IMR-90 (cell line): Measurements from ENCODE around the gene SRBD1. TPM values are rescaled to one million over a fixed set of nuclear protein-coding genes. Genes with fewer than 3 reads are reported as not detected.

Experiments
- ATAC-seq: fragments of 200-7000 bp; cut with Tn5 transposase; 2 replicates; pipeline ENCODE4 v1.9.1; 2020; ENCODE audit warnings: low read depth, mild to moderate bottlenecking, moderate library complexity
- BruUV-seq: library from RNA; stranded (reverse); fragments of 400-500 nt; replicated peaks from 2 replicates; lab custom pipeline; 2021; lab: Mats Ljungman, UMichigan
- CTCF ChIA-PET: fragments of 300-600 bp; formaldehyde crosslinking; extraction: SDS; loops from one replicate; lab custom pipeline; 2021; ENCODE audit warnings: antibody characterized with exemption; lab: Yijun Ruan, JAX
- POLR2A ChIA-PET: fragments of 300-600 bp; sonication (Branson Sonifier 250); formaldehyde crosslinking; loops from one replicate; lab custom pipeline; 2022; ENCODE audit warnings: antibody characterized with exemption; ENCODE audit not compliant: unreplicated experiment; lab: Charles Lee
- DNase-seq: peaks from one replicate; pipeline ENCODE4 v3.0.0; 2013
- H2AFZ ChIP-seq: replicated peaks from 2 replicates; pipeline ENCODE3; 2013; ENCODE audit warnings: low read length, mild to moderate bottlenecking; ENCODE audit not compliant: poor library complexity
- H2AK5ac ChIP-seq: 2 replicates; pipeline ENCODE4 v1.6.1; 2013; ENCODE audit warnings: low read depth, low read length, inconsistent platforms
- H2AK9ac ChIP-seq: replicated peaks from 2 replicates; pipeline ENCODE3; 2013; ENCODE audit warnings: mild to moderate bottlenecking, low read depth, low read length, moderate library complexity; ENCODE audit not compliant: poor library complexity
- H2BK120ac ChIP-seq: 2 replicates; pipeline ENCODE4 v1.6.1; 2013; ENCODE audit warnings: low read depth, low read length, inconsistent platforms
- H2BK15ac ChIP-seq: 3 replicates; pipeline ENCODE4 v1.6.1; 2013; ENCODE audit warnings: low read depth, low read length, inconsistent platforms
- H2BK20ac ChIP-seq: 2 replicates; pipeline ENCODE4 v1.6.1; 2013; ENCODE audit warnings: low read depth, mild to moderate bottlenecking, inconsistent platforms, low read length, moderate library complexity
- H2BK5ac ChIP-seq: 2 replicates; pipeline ENCODE4 v1.6.1; 2013; ENCODE audit warnings: mild to moderate bottlenecking, low read depth, low read length, inconsistent platforms; ENCODE audit not compliant: poor library complexity, severe bottlenecking
- H3K14ac ChIP-seq: replicated peaks from 2 replicates; pipeline ENCODE4 v1.6.1; 2013; ENCODE audit warnings: low read depth, low read length, inconsistent platforms
- H3K18ac ChIP-seq: 2 replicates; pipeline ENCODE4 v1.6.1; 2013; ENCODE audit warnings: low read depth, low read length, control low read depth
- H3K23ac ChIP-seq: 2 replicates; pipeline ENCODE4 v1.6.1; 2013; ENCODE audit warnings: low read depth, low read length, inconsistent platforms
- H3K27ac ChIP-seq: 2 replicates; pipeline ENCODE4 v1.5.1; 2013; ENCODE audit warnings: mild to moderate bottlenecking, control low read depth, low read length; ENCODE audit not compliant: insufficient read depth
- H3K27me3 ChIP-seq: 2 replicates; pipeline ENCODE4 v1.6.1; 2013; ENCODE audit warnings: low read length; ENCODE audit not compliant: control insufficient read depth, insufficient read depth
- H3K36me3 ChIP-seq: 2 replicates; pipeline ENCODE4 v1.6.1; 2013; ENCODE audit warnings: low read length, mixed read lengths; ENCODE audit not compliant: control insufficient read depth, insufficient read depth
- H3K4ac ChIP-seq: 2 replicates; pipeline ENCODE4 v1.6.1; 2013; ENCODE audit warnings: low read depth, low read length, inconsistent platforms
- H3K4me1 ChIP-seq: 2 replicates; pipeline ENCODE4 v1.6.1; 2013; ENCODE audit warnings: low read length, mixed read lengths; ENCODE audit not compliant: control insufficient read depth, insufficient read depth
- H3K4me2 ChIP-seq: 2 replicates; pipeline ENCODE4 v1.6.1; 2013; ENCODE audit warnings: low read depth, mild to moderate bottlenecking, control low read depth, low read length, moderate library complexity
- H3K4me3 ChIP-seq: 2 replicates; pipeline ENCODE4 v1.5.1; 2013; ENCODE audit warnings: low read depth, mild to moderate bottlenecking, control low read depth, low read length, moderate library complexity; ENCODE audit not compliant: insufficient read depth
- H3K56ac ChIP-seq: 2 replicates; pipeline ENCODE4 v1.6.1; 2013; ENCODE audit warnings: low read length, inconsistent platforms; ENCODE audit not compliant: insufficient read depth; ENCODE audit errors: extremely low read depth
- H3K79me1 ChIP-seq, 2 experiments: 2 replicates each; pipeline ENCODE4 v1.6.1; 2013; ENCODE audit warnings: low read length in 2 of 2, inconsistent platforms in 1 of 2, low read depth in 1 of 2
- H3K9ac ChIP-seq: 2 replicates; pipeline ENCODE4 v1.6.1; 2013; ENCODE audit warnings: low read depth, low read length, control low read depth
- H3K9me1 ChIP-seq: 2 replicates; pipeline ENCODE4 v1.6.1; 2013; ENCODE audit warnings: low read length, inconsistent platforms; ENCODE audit not compliant: insufficient read depth
- H3K9me3 ChIP-seq: 2 replicates; pipeline ENCODE4 v1.6.1; 2013; ENCODE audit warnings: low read length; ENCODE audit not compliant: control insufficient read depth, insufficient read depth
- H4K20me1 ChIP-seq: 2 replicates; pipeline ENCODE4 v1.6.1; 2013; ENCODE audit warnings: low read length, inconsistent platforms; ENCODE audit not compliant: insufficient read depth
- H4K5ac ChIP-seq: 2 replicates; pipeline ENCODE4 v1.6.1; 2013; ENCODE audit warnings: mild to moderate bottlenecking, low read depth, low read length, control low read depth
- H4K8ac ChIP-seq, 2 experiments: 2 replicates each; pipeline ENCODE4 v1.6.1; 2013; ENCODE audit warnings: low read depth in 2 of 2, low read length in 2 of 2, control low read depth in 1 of 2, inconsistent platforms in 1 of 2
- H4K91ac ChIP-seq: 2 replicates; pipeline ENCODE4 v1.6.1; 2013; ENCODE audit warnings: low read depth, low read length, inconsistent platforms; ENCODE audit not compliant: insufficient read depth
- BHLHE40 ChIP-seq: fragments of 150-350 bp; IDR thresholded peaks from 2 replicates; pipeline ENCODE4 v1.6.1; 2016; ENCODE audit warnings: mild to moderate bottlenecking, low read depth, low read length
- CEBPB ChIP-seq: IDR thresholded peaks from 2 replicates; pipeline ENCODE4 v1.6.1; 2012; ENCODE audit warnings: low read depth, low read length, improper control_type of control experiment
- CHD1 ChIP-seq: IDR thresholded peaks from 2 replicates; pipeline ENCODE4 v1.6.1; 2012; ENCODE audit warnings: low read depth, low read length, improper control_type of control experiment
- ELK1 ChIP-seq: fragments of 150-350 bp; IDR thresholded peaks from 2 replicates; pipeline ENCODE4 v1.6.1; 2016; ENCODE audit warnings: low read depth, mild to moderate bottlenecking, low read length, moderate library complexity, borderline replicate concordance
- FOS ChIP-seq: fragments of 150-350 bp; IDR thresholded peaks from 2 replicates; pipeline ENCODE4 v1.6.1; 2016; ENCODE audit warnings: low read depth, low read length
- MAFK ChIP-seq: IDR thresholded peaks from 2 replicates; pipeline ENCODE4 v1.6.1; 2012; ENCODE audit warnings: low read depth, low read length, improper control_type of control experiment
- MAZ ChIP-seq: IDR thresholded peaks from 2 replicates; pipeline ENCODE4 v1.6.1; 2012; ENCODE audit warnings: low read depth, mild to moderate bottlenecking, low read length, improper control_type of control experiment, moderate library complexity, borderline replicate concordance
- MXI1 ChIP-seq: IDR thresholded peaks from 2 replicates; pipeline ENCODE4 v1.6.1; 2012; ENCODE audit warnings: low read depth, mild to moderate bottlenecking, low read length, moderate library complexity, borderline replicate concordance
- NFE2L2 ChIP-seq: fragments of 150-350 bp; IDR thresholded peaks from 2 replicates; pipeline ENCODE4 v1.6.1; 2016; ENCODE audit warnings: low read depth, mild to moderate bottlenecking, low read length
- RAD21 ChIP-seq: IDR thresholded peaks from 2 replicates; pipeline ENCODE4 v1.6.1; 2012; ENCODE audit warnings: low read length, improper control_type of control experiment
- RCOR1 ChIP-seq: IDR thresholded peaks from 2 replicates; pipeline ENCODE4 v1.6.1; 2012; ENCODE audit warnings: mild to moderate bottlenecking, low read length, improper control_type of control experiment; ENCODE audit not compliant: insufficient replicate concordance
- RFX5 ChIP-seq: IDR thresholded peaks from 2 replicates; pipeline ENCODE4 v1.8.0; 2012; ENCODE audit warnings: low read depth, mild to moderate bottlenecking, low read length, moderate library complexity
- SMC3 ChIP-seq: fragments of 150-350 bp; IDR thresholded peaks from 2 replicates; pipeline ENCODE4 v1.6.1; 2016; ENCODE audit warnings: low read depth, mild to moderate bottlenecking, antibody characterized with exemption, low read length, moderate library complexity
- USF2 ChIP-seq: fragments of 150-350 bp; IDR thresholded peaks from 2 replicates; pipeline ENCODE4 v1.6.1; 2017; ENCODE audit warnings: mild to moderate bottlenecking, antibody characterized with exemption, low read length, low read depth
- WGBS, 2 experiments: methylation state at CpG; one replicate each; pipeline versions ENCODE4 v1.1.5 to v1.1.7; 2013; ENCODE audit warnings: missing lambda C conversion rate in 2 of 2; ENCODE audit not compliant: insufficient read length in 1 of 2; ENCODE audit errors: extremely low coverage in 2 of 2; 5-methylcytosine and 5-hydroxymethylcytosine counted together
- dilution Hi-C: fragments of 300-500 bp; cut with HindIII; formaldehyde crosslinking; loops from one replicate; pipeline ENCODE4 v1.14.3; 2018; ENCODE audit warnings: low sequenced_read_pairs; ENCODE audit not compliant: unreplicated experiment
- in situ Hi-C: fragments of 300-500 bp; cut with MboI; formaldehyde crosslinking; loops from 3 replicates; pipeline ENCODE4 v1.14.3; 2019; ENCODE audit warnings: low sequenced_read_pairs, inconsistent platforms, mixed read lengths
- intact Hi-C: fragments of 100-400 bp; cut with micrococcal nuclease; formaldehyde crosslinking; loops from 2 replicates; pipeline ENCODE4 v1.10.0; 2022
- polyA plus RNA-seq, 3 experiments: library from polyadenylated mRNA; depleted of rRNA; stranded (reverse); fragments of >200 nt; gene quantifications; 2 replicates each; pipeline ENCODE4 v1.2.3, GENCODE V29; 2012; ENCODE audit warnings: low replicate concordance in 1 of 3
- total RNA-seq: library from RNA; depleted of rRNA; stranded (reverse); fragments of >200 nt; gene quantifications from 2 replicates; pipeline ENCODE4 v1.2.3, GENCODE V29; 2012

Gene SRBD1
- total and polyA plus RNA-seq, 2 of the 4 experiments (the other 2 are of a cell fraction): 3.5 to 14.7 TPM

DNA sequence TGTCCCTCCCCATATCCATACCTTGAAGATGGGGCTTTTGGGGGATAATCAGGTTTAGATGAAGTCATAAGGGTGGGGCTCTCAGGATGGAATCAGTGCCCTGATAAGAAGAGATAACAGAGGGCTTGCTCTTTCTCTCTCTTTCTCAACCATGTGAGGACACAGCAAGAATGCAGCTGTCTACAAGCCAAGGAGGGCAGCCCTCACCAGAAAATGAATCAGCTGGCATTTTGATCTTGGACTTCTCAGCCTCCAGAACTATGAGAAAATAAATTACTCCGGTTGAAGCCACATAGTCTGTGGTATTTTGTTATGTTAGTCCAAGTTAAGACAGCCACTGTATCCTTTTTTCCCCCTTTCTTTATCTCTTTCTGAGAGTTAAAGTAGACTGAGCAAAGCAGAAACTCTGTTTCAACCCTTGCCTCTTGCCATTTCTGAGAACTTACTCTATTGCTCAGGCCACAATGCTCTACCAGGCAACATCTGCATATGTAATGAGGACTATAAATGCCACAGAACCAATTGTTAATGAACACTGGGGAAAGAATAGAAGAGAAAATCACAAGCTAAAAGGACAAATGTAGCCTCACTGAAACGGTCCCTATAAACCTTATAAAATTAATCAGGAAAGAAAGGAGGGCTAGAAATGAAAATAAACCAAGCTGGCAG, 56.9 kb downstream of the SRBD1 start:
- no peak overlapping the region for H3K23ac ChIP-seq
- H4K20me1 ChIP-seq: no peaks in the 10 kb centered on the region
- H3K9ac ChIP-seq: no peak overlapping the region
- H4K8ac ChIP-seq: no peak overlapping the region
- dilution Hi-C loops: no loop called here
- intact Hi-C loops: no loop called here
- H3K18ac ChIP-seq: peak overlapping the region; percentile 65; the same call in 1 of the 2 replicates
- no peaks in the 10 kb centered on the region for H3K27me3 ChIP-seq
- in situ Hi-C loops: no loop called here
- H3K56ac ChIP-seq: no peak overlapping the region
- H3K9me1 ChIP-seq: peaks cover 3% of the 10 kb centered on the region; the same call in 1 of the 2 replicates
- H3K79me1 ChIP-seq: no peaks in the 10 kb centered on the region
- DNase-seq (peak; percentile 62), ATAC-seq (peak; percentile 69)
- no peak overlapping the region for H3K4me3 ChIP-seq
- 0 out of 2 replicates have a peak overlapping the region, but pooled peaks have one; percentile 19 for H3K14ac ChIP-seq
- H2AFZ ChIP-seq: no peak overlapping the region
- H2AK5ac ChIP-seq: no peak overlapping the region; the same call in 1 of the 2 replicates
- no peak overlapping the region for H3K27ac ChIP-seq
- POLR2A ChIA-PET: interaction anchor here (0.7 kb wide), 1 partner anchor 50 kb away, joined by 3 read pairs; no protein-coding TSS in a partner anchor
- no TSS peak for BruUV-seq
- H3K9me3 ChIP-seq: peaks cover 3% of the 10 kb centered on the region
- no peak overlapping the region for H3K4ac ChIP-seq
- H4K91ac ChIP-seq: no peak overlapping the region
- no peak overlapping the region for H2BK20ac ChIP-seq
- peak overlapping the region; percentile 22; the same call in 1 of the 2 replicates for H3K4me2 ChIP-seq
- no peak overlapping the region for H2BK15ac ChIP-seq
- H2BK5ac ChIP-seq: peak overlapping the region; percentile 64
- peaks cover 9% of the 10 kb centered on the region for H3K4me1 ChIP-seq
- CTCF ChIA-PET: interaction anchor here (0.7 kb wide), 1 partner anchor 580 kb away, joined by 3 read pairs; no protein-coding TSS in a partner anchor
- WGBS, 2 experiments: no CpG with 5 or more reads among the region's 2 CpGs
- H2AK9ac ChIP-seq: no peak overlapping the region
- H3K36me3 ChIP-seq: no peaks in the 10 kb centered on the region
- H2BK120ac ChIP-seq: no peak overlapping the region
- H4K5ac ChIP-seq: no peak overlapping the region
- TF ChIP-seq MXI1: no peak
- no peak for TF ChIP-seq CEBPB
- TF ChIP-seq FOS: no peak
- TF ChIP-seq USF2: no peak
- TF ChIP-seq NFE2L2: no peak
- TF ChIP-seq MAFK: no peak
- no peak for TF ChIP-seq SMC3
- TF ChIP-seq RFX5: no peak
- TF ChIP-seq CHD1: no peak
- no peak for TF ChIP-seq RCOR1
- TF ChIP-seq MAZ: no peak
- TF ChIP-seq BHLHE40: no peak
- TF ChIP-seq RAD21: no peak
- no peak for TF ChIP-seq ELK1
